CD14-positive monocyte (primary cell): Measurements from ENCODE around the gene AATK. TPM values are rescaled to one million over a fixed set of nuclear protein-coding genes. Genes with fewer than 3 reads are reported as not detected.
A peak's percentile ranks its signal among the peaks of the same experiment; 100 is the strongest.

Experiments used
- DNase-seq, 3 donors: peaks; one replicate each; pipeline ENCODE4 v3.0.0-alpha.2; 2011 to 2022
- H2AFZ ChIP-seq: 2 replicates; pipeline ENCODE4 v1.6.0; 2012; ENCODE audit warnings: mild to moderate bottlenecking, low read depth, low read length, inconsistent platforms; ENCODE audit not compliant: insufficient read depth, poor library complexity, severe bottlenecking
- H3K27ac ChIP-seq, 2 donors: 1 replicate in 1 of 2; 2 replicates in 1 of 2; pipeline ENCODE4 v1.5.1; 2012 to 2013; ENCODE audit warnings: low read length in 2 of 2, control low read depth in 1 of 2, inconsistent platforms in 1 of 2, low read depth in 1 of 2, mild to moderate bottlenecking in 1 of 2
- H3K27me3 ChIP-seq, 2 donors: one replicate each; pipeline versions ENCODE4 v1.6.0 to v1.6.1; 2011 to 2013; ENCODE audit warnings: low read length in 2 of 2; ENCODE audit not compliant: control insufficient read depth in 2 of 2, insufficient read depth in 2 of 2
- H3K36me3 ChIP-seq, 2 donors: replicated peaks in 1 of 2; 1 replicate in 1 of 2; 2 replicates in 1 of 2; pipeline versions ENCODE4 v1.5.1 to v1.6.1; 2012 to 2013; ENCODE audit warnings: low read length in 2 of 2, control low read depth in 1 of 2, inconsistent platforms in 1 of 2, mild to moderate bottlenecking in 1 of 2; ENCODE audit not compliant: insufficient read depth in 2 of 2, control insufficient read depth in 1 of 2
- H3K4me1 ChIP-seq, 2 donors: 1 replicate in 1 of 2; 2 replicates in 1 of 2; pipeline versions ENCODE4 v1.5.1 to v1.6.1; 2012 to 2013; ENCODE audit warnings: low read length in 2 of 2, control low read depth in 1 of 2, inconsistent platforms in 1 of 2, mild to moderate bottlenecking in 1 of 2, moderate library complexity in 1 of 2; ENCODE audit not compliant: insufficient read depth in 2 of 2, control insufficient read depth in 1 of 2
- H3K4me2 ChIP-seq: replicated peaks from 2 replicates; pipeline ENCODE3; 2012; ENCODE audit warnings: low read length, moderate library complexity, mild to moderate bottlenecking; ENCODE audit not compliant: poor library complexity, severe bottlenecking; ENCODE audit errors: extremely low read depth
- H3K4me3 ChIP-seq, 3 experiments: fragments of 200-600 bp in 1 of 3; sonication (generic) in 1 of 3; replicated peaks in 1 of 3; 1 replicate in 2 of 3; 2 replicates in 1 of 3; pipeline ENCODE4 v1.5.1; 2011 to 2013; ENCODE audit warnings: low read length in 3 of 3, mild to moderate bottlenecking in 3 of 3, control low read depth in 2 of 3, low read depth in 2 of 3, inconsistent platforms in 1 of 3, moderate library complexity in 1 of 3
- H3K79me2 ChIP-seq: 2 replicates; pipeline ENCODE4 v1.6.0; 2012; ENCODE audit warnings: mild to moderate bottlenecking, control low read depth, inconsistent platforms, low read length, moderate library complexity; ENCODE audit not compliant: insufficient read depth
- H3K9ac ChIP-seq: 2 replicates; pipeline ENCODE4 v1.6.0; 2017; ENCODE audit warnings: low read length, mild to moderate bottlenecking; ENCODE audit not compliant: insufficient read depth, poor library complexity, severe bottlenecking
- H3K9me3 ChIP-seq, 2 donors: replicated peaks in 1 of 2; 1 replicate in 1 of 2; 2 replicates in 1 of 2; pipeline versions ENCODE4 v1.5.1 to v1.6.1; 2012 to 2013; ENCODE audit warnings: low read length in 2 of 2, control low read depth in 1 of 2; ENCODE audit not compliant: control insufficient read depth in 1 of 2, insufficient read depth in 1 of 2
- H4K20me1 ChIP-seq: 2 replicates; pipeline ENCODE4 v1.6.0; 2012; ENCODE audit warnings: mild to moderate bottlenecking, low read length, control low read depth, moderate library complexity; ENCODE audit not compliant: insufficient read depth
- H3K27ac Mint-ChIP-seq, 7 donors: one replicate each; pipeline ENCODE4 v1.8.0; 2020; ENCODE audit warnings: mild to moderate bottlenecking in 7 of 7, mixed read lengths in 7 of 7, moderate library complexity in 6 of 7, inconsistent platforms in 2 of 7
- H3K27me3 Mint-ChIP-seq, 3 donors: one replicate each; pipeline ENCODE4 v1.8.0; 2021 to 2022; ENCODE audit warnings: low read depth in 3 of 3, mild to moderate bottlenecking in 3 of 3, mixed read lengths in 3 of 3, moderate library complexity in 3 of 3, inconsistent platforms in 1 of 3
- H3K36me3 Mint-ChIP-seq, 2 donors: one replicate each; pipeline ENCODE4 v1.8.0; 2020; ENCODE audit warnings: mixed read lengths in 2 of 2, inconsistent platforms in 1 of 2, mild to moderate bottlenecking in 1 of 2
- H3K4me1 Mint-ChIP-seq: one replicate; pipeline ENCODE4 v1.8.0; 2020; ENCODE audit warnings: mild to moderate bottlenecking, mixed read lengths
- H3K4me3 Mint-ChIP-seq, 2 donors: one replicate each; pipeline ENCODE4 v1.8.0; 2020; ENCODE audit warnings: mild to moderate bottlenecking in 2 of 2, mixed read lengths in 2 of 2, moderate library complexity in 1 of 2
- H3K9me3 Mint-ChIP-seq, 7 donors: one replicate each; pipeline ENCODE4 v1.8.0; 2020 to 2022; ENCODE audit warnings: mixed read lengths in 7 of 7, mild to moderate bottlenecking in 6 of 7, moderate library complexity in 6 of 7, inconsistent platforms in 2 of 7
- WGBS: methylation state at CpG from one replicate; pipeline ENCODE4 v1.1.5; 2013; ENCODE audit warnings: missing lambda C conversion rate; ENCODE audit not compliant: insufficient coverage; 5-methylcytosine and 5-hydroxymethylcytosine counted together
- intact Hi-C, 2 donors: fragments of 100-400 bp; cut with micrococcal nuclease; formaldehyde crosslinking; loops; one replicate each; pipeline versions ENCODE4 v1.15.0 to v1.15.1; 2023
- polyA plus RNA-seq, 3 donors: library from polyadenylated mRNA; depleted of rRNA in 1 of 3; unstranded in 2 of 3; stranded (reverse) in 1 of 3; fragments of 300-500 nt in 2 of 3; fragments of >200 nt in 1 of 3; fragmentation: Illumina TruSeq in 2 of 3; gene quantifications; 1 replicate in 2 of 3; 2 replicates in 1 of 3; pipeline ENCODE4 v1.2.3, GENCODE V29; 2012 to 2021
- TF ChIP-seq, protein P1 (sequence below): fragments of 200-600 bp; IDR thresholded peaks from one replicate; pipeline ENCODE4 v1.8.0; 2022; ENCODE audit warnings: antibody characterized with exemption, mild to moderate bottlenecking

Gene AATK
- polyA plus RNA-seq, 3 donors, result 0.93 to 15.3 (median 2.0) TPM

DNA sequence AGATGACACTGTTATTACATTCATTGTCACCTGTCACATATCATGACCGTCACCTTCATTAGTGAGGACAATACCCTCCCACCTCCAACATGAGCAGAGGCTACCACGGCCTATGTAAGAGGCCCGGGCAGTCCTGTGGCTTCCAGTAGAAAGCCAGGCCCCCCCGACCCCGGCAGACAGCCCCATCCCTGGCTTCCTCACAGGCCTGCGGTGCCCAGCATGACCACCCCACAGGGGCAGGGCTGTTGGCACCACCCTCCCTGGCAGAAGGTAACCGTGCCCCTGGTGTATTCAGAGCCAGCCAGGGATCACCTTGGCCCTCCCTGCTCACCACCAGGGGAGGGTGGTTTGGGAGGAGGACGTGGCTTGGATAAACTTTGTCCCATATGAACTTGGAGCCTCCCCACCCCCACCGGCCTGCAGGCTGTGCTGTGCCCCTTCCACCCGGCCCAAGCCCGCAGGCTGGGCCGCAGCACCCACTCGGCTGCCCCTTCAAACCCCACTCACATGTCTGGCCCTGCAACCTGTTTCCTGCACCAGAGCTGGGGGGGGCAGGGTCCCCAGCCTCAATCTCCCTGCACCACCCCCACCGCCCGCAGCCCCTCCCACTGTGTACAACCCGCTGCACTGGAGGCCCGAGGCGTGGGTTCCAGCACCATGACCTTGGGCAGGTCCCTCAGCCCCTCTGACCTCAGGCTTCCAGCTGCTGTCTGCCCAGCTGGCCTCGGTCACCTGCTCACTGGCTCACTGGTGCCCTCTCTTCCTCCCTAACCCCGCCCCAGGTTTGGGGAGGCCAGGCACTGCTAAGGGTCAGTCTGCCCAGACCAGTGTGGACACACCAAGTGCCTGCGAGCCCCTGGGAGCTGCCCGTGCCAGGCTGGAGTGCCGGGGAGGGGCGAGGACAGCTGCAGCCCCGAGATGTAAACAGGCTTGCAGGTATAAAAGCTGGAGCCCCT lies 12.4 kb upstream of the AATK start:
- Mint-ChIP-seq H3K4me3 (no peak overlapping the region), H3K9me3 (peaks cover 3 to 11% (median 7%) of the 10 kb centered on the region in 7 donors), H3K27me3 (peaks cover 2 to 8% (median 6%) of the 10 kb centered on the region in 3 donors), H3K36me3 (peaks cover 0 to 3% of the 10 kb centered on the region in 2 donors), H3K27ac (no peak overlapping the region), H3K4me1 (no peaks in the 10 kb centered on the region)
- no peak for DNase-seq
- Histone ChIP-seq H3K4me3 (no peak overlapping the region), H4K20me1 (no peaks in the 10 kb centered on the region), H2AFZ (no peak overlapping the region), H3K27ac (no peak overlapping the region), H3K36me3 (no peaks in the 10 kb centered on the region), H3K9me3 (peaks cover 0 to 6% of the 10 kb centered on the region in 2 donors), H3K4me1 (no peaks in the 10 kb centered on the region), H3K9ac (no peak overlapping the region), H3K4me2 (no peak overlapping the region), H3K79me2 (no peaks in the 10 kb centered on the region), H3K27me3 (peaks cover 0 to 2% of the 10 kb centered on the region in 2 donors)
- intact Hi-C loops, result no loop called here
- TF ChIP-seq, protein P1, sequence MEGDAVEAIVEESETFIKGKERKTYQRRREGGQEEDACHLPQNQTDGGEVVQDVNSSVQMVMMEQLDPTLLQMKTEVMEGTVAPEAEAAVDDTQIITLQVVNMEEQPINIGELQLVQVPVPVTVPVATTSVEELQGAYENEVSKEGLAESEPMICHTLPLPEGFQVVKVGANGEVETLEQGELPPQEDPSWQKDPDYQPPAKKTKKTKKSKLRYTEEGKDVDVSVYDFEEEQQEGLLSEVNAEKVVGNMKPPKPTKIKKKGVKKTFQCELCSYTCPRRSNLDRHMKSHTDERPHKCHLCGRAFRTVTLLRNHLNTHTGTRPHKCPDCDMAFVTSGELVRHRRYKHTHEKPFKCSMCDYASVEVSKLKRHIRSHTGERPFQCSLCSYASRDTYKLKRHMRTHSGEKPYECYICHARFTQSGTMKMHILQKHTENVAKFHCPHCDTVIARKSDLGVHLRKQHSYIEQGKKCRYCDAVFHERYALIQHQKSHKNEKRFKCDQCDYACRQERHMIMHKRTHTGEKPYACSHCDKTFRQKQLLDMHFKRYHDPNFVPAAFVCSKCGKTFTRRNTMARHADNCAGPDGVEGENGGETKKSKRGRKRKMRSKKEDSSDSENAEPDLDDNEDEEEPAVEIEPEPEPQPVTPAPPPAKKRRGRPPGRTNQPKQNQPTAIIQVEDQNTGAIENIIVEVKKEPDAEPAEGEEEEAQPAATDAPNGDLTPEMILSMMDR, result no peak
- 92% methylated on average over 19 of the region's 25 CpGs for WGBS

GRCh38 chr17:81176666-81177065 lies 10.6 kb upstream of the AATK start:
- Histone ChIP-seq H3K9ac (no peak overlapping the region), H4K20me1 (no peaks in the 10 kb centered on the region), H3K27ac (no peak overlapping the region), H3K4me2 (no peak overlapping the region), H3K4me3 (no peak overlapping the region), H3K4me1 (no peaks in the 10 kb centered on the region), H2AFZ (no peak overlapping the region), H3K79me2 (no peaks in the 10 kb centered on the region), H3K27me3 (no peaks in the 10 kb centered on the region), H3K9me3 (peaks cover 0 to 6% of the 10 kb centered on the region in 2 donors), H3K36me3 (no peaks in the 10 kb centered on the region)
- no peak overlapping the region for H3K27ac Mint-ChIP-seq
- H3K27me3 Mint-ChIP-seq, result peaks cover 2 to 8% (median 6%) of the 10 kb centered on the region in 3 donors
- H3K9me3 Mint-ChIP-seq, result peaks cover 3 to 10% (median 7%) of the 10 kb centered on the region in 7 donors
- H3K36me3 Mint-ChIP-seq, result peaks cover 0 to 3% of the 10 kb centered on the region in 2 donors
- WGBS, result 100% methylated on average over 4 of the region's 7 CpGs
- H3K4me3 Mint-ChIP-seq, result no peak overlapping the region
- peak in 1 of 3 donors; percentile 17 for DNase-seq
- TF ChIP-seq, protein P1, result peak; percentile 15
- no peaks in the 10 kb centered on the region for H3K4me1 Mint-ChIP-seq
- intact Hi-C loops, result no loop called here
